ENCODE results near the gene CHSY1. TPM values are rescaled to one million over a fixed set of nuclear protein-coding genes. Genes with fewer than 3 reads are reported as not detected.

The CHSY1 gene
- total and polyA plus RNA-seq, 2 experiments from 2014 or later, result 5.2 to 31.3 TPM

DNA sequence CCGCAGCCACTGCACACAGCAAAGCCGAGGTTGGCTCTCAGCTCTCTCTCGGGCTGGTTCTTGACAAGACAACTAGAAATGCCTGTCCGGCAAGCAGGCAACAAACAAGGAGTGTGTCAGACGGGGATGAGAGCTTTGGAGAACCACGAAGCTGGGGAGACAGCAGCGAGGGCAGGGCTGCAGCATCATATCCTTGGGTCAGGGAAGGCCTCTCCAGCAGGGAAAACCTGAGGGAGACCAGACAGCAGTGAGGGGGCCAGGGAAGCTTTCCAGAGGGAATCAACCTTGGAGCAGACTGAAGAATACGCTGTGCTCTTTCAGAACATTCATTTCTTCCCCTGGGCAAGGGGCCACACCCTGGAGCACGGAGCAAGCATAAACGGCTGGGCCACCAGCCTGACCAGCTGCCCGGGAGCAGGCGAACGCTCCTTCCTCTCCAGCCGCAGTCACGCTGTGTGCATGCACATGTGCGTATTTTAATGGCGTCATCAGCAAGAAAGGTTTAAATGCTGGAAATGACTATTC is 58.7 kb downstream of the CHSY1 start:
- H3F3A ChIP-seq (ENCODE audit: insufficient read depth), result peaks cover 53% of the 10 kb centered on the region
- H3K4me3 ChIP-seq, result peak overlapping the region; percentile 61
- no peaks in the 10 kb centered on the region for H3K9me2 ChIP-seq (ENCODE audit: insufficient read depth)
- H3K27me3 ChIP-seq (replicated peaks; ENCODE audit: insufficient read depth), result no peaks in the 10 kb centered on the region
- peaks cover 100% of the 10 kb centered on the region for H3K79me2 ChIP-seq (ENCODE audit: insufficient read depth)
- H3K9ac ChIP-seq, result peak overlapping the region; percentile 73
- no peaks in the 10 kb centered on the region for H4K20me1 ChIP-seq (ENCODE audit: insufficient read depth)
- peak; percentile 92 for DNase-seq
- H3K4me1 ChIP-seq (ENCODE audit: insufficient read depth), result peaks cover 64% of the 10 kb centered on the region
- peak overlapping the region; percentile 70 for H3K4me2 ChIP-seq (ENCODE audit: unreplicated experiment)
- TF ChIP-seq EZH2phosphoT487 (IDR thresholded peaks at IDR 0.05; ENCODE audit: insufficient read depth, low read depth) (no peak), EZH2 (IDR thresholded peaks at IDR 0.05; ENCODE audit: insufficient read depth, poor library complexity, severe bottlenecking) (no peak)
- in situ Hi-C loops (cut with MboI), result no loop called here
- no peaks in the 10 kb centered on the region for H3K9me3 ChIP-seq (ENCODE audit: low read depth)
- H3K27ac ChIP-seq, result peak overlapping the region; percentile 86
- no peaks in the 10 kb centered on the region for H3K36me3 ChIP-seq (ENCODE audit: low read depth)
- peak overlapping the region; percentile 20; the same call in 1 of the 2 replicates for H2AFZ ChIP-seq
- WGBS, 2 experiments (ENCODE audit: low coverage in 1 of 2, low lambda C conversion rate in 2 of 2, missing lambda C conversion rate in 2 of 2), result 3 to 5% methylated on average over 17 of the region's 17 CpGs

DNA sequence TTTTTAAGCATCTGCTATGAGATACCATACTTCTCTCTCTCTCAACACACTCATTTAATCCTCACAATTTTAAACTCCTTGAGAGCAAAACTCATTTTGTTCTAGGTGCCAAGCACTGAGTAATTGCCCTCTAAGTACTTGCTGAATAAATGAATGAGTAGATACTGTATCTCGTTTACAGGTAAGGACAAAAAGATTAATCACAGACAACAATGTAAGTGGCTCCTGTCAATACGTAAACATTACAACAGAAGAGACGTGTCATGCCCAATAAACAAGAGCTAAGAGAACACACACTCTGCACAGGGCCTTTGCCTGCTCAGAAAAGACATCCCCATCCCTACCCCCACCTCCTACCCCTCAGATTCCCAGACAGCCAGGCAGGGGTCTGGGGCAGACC is 59.8 kb downstream of the CHSY1 start:
- Histone ChIP-seq H3K4me2 (ENCODE audit: unreplicated experiment) (peak overlapping the region; percentile 70), H3F3A (ENCODE audit: insufficient read depth) (peaks cover 50% of the 10 kb centered on the region), H3K9ac (peak overlapping the region; percentile 73), H3K9me3 (ENCODE audit: low read depth) (no peaks in the 10 kb centered on the region), H2AFZ (no peak overlapping the region), H3K4me1 (ENCODE audit: insufficient read depth) (peaks cover 74% of the 10 kb centered on the region), H3K27ac (peak overlapping the region; percentile 86), H3K27me3 (replicated peaks; ENCODE audit: insufficient read depth) (no peaks in the 10 kb centered on the region), H3K9me2 (ENCODE audit: insufficient read depth) (no peaks in the 10 kb centered on the region), H3K79me2 (ENCODE audit: insufficient read depth) (peaks cover 100% of the 10 kb centered on the region), H3K36me3 (ENCODE audit: low read depth) (no peaks in the 10 kb centered on the region), H4K20me1 (ENCODE audit: insufficient read depth) (no peaks in the 10 kb centered on the region), H3K4me3 (no peak overlapping the region)
- no peak for DNase-seq
- 70 to 74% methylated on average over 3 of the region's 3 CpGs for WGBS, 2 experiments (ENCODE audit: low coverage in 1 of 2, low lambda C conversion rate in 2 of 2, missing lambda C conversion rate in 2 of 2)
- no peak for TF ChIP-seq EZH2 (IDR thresholded peaks at IDR 0.05; ENCODE audit: insufficient read depth, poor library complexity, severe bottlenecking)
- TF ChIP-seq EZH2phosphoT487 (IDR thresholded peaks at IDR 0.05; ENCODE audit: insufficient read depth, low read depth), result no peak
- in situ Hi-C loops (cut with MboI), result no loop called here

GRCh38 chr15:101191242-101191641 is 60.6 kb downstream of the CHSY1 start:
- 48 to 55% methylated on average over 3 of the region's 3 CpGs for WGBS, 2 experiments (ENCODE audit: low coverage in 1 of 2, low lambda C conversion rate in 2 of 2, missing lambda C conversion rate in 2 of 2)
- Histone ChIP-seq H3K9me2 (ENCODE audit: insufficient read depth) (no peaks in the 10 kb centered on the region), H2AFZ (no peak overlapping the region), H3K27ac (peak overlapping the region; percentile 86), H3F3A (ENCODE audit: insufficient read depth) (peaks cover 41% of the 10 kb centered on the region), H3K36me3 (ENCODE audit: low read depth) (no peaks in the 10 kb centered on the region), H3K4me2 (ENCODE audit: unreplicated experiment) (peak overlapping the region; percentile 23), H3K4me1 (ENCODE audit: insufficient read depth) (peaks cover 77% of the 10 kb centered on the region), H3K9me3 (ENCODE audit: low read depth) (no peaks in the 10 kb centered on the region), H3K27me3 (replicated peaks; ENCODE audit: insufficient read depth) (no peaks in the 10 kb centered on the region), H3K79me2 (ENCODE audit: insufficient read depth) (peaks cover 100% of the 10 kb centered on the region), H4K20me1 (ENCODE audit: insufficient read depth) (no peaks in the 10 kb centered on the region), H3K9ac (peak overlapping the region; percentile 73), H3K4me3 (no peak overlapping the region)
- peak; percentile 71 for DNase-seq
- in situ Hi-C loops (cut with MboI), result no loop called here
- no peak for TF ChIP-seq EZH2 (IDR thresholded peaks at IDR 0.05; ENCODE audit: insufficient read depth, poor library complexity, severe bottlenecking)
- TF ChIP-seq EZH2phosphoT487 (IDR thresholded peaks at IDR 0.05; ENCODE audit: insufficient read depth, low read depth), result no peak

DNA sequence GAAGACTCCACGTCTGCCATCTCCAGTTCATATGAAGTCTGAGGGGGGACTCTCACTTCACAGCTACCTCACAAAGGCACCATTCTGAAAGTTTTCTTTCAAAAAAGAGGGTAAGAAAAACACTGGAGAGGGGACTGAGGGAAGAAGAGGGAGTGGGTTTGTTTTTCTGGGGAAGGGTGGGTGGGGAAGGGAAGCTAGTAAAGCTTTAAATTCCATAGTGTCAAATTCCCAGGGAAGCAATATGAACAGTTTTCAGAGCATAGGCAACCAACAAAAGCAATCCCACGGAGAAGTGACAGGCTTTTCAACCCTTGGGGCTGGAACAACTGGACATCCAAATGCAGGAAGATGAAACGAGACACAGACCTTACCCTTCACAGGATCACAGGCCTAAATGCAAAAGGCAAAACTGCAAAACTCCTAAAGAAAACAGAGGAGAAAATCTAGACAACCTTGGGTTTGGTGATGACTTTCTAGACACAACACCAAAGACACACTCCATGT is 61.7 kb downstream of the CHSY1 start:
- Histone ChIP-seq H2AFZ (no peak overlapping the region), H3K9me3 (ENCODE audit: low read depth) (no peaks in the 10 kb centered on the region), H3K9me2 (ENCODE audit: insufficient read depth) (no peaks in the 10 kb centered on the region), H3K27me3 (replicated peaks; ENCODE audit: insufficient read depth) (no peaks in the 10 kb centered on the region), H3K4me1 (ENCODE audit: insufficient read depth) (peaks cover 77% of the 10 kb centered on the region), H4K20me1 (ENCODE audit: insufficient read depth) (no peaks in the 10 kb centered on the region), H3K79me2 (ENCODE audit: insufficient read depth) (peaks cover 100% of the 10 kb centered on the region), H3K4me3 (no peak overlapping the region), H3K4me2 (ENCODE audit: unreplicated experiment) (no peak overlapping the region), H3K36me3 (ENCODE audit: low read depth) (no peaks in the 10 kb centered on the region), H3K9ac (no peak overlapping the region), H3F3A (ENCODE audit: insufficient read depth) (peaks cover 38% of the 10 kb centered on the region), H3K27ac (peak overlapping the region; percentile 86)
- no peak for TF ChIP-seq EZH2 (IDR thresholded peaks at IDR 0.05; ENCODE audit: insufficient read depth, poor library complexity, severe bottlenecking)
- TF ChIP-seq EZH2phosphoT487 (IDR thresholded peaks at IDR 0.05; ENCODE audit: insufficient read depth, low read depth), result no peak
- in situ Hi-C loops (cut with MboI), result no loop called here
- DNase-seq, result no peak
- WGBS, 2 experiments (ENCODE audit: low coverage in 1 of 2, low lambda C conversion rate in 2 of 2, missing lambda C conversion rate in 2 of 2), result 73 to 74% methylated on average over 3 of the region's 3 CpGs

Measured in GM23248 (cell line).